CD4-positive, alpha-beta T cell treated with Interferon gamma for 1 hour (primary cell): ENCODE results near the gene NXT1.
A peak's percentile ranks its signal among the peaks of the same experiment; 100 is the strongest.

Experiments used
- DNase-seq: peaks from one replicate; pipeline ENCODE4 v3.0.0-alpha.2; 2020

Gene NXT1

GRCh38 chr20:23361476-23362391 is 11.1 kb downstream of the NXT1 start, which contains the start of gene GZF1:
Gene GZF1, plus strand, starts transcription at chr20:23362182. Its CDS starts 2,202 bp downstream, at chr20:23364384.
- peak; percentile 99 for DNase-seq

GRCh38 chr20:23362392-23363256 is 12.0 kb downstream of the NXT1 start:
- peak; percentile 48 for DNase-seq

- DNase-seq = no peak
Measured at GRCh38 chr20:23363257-23363649, 12.7 kb downstream of the NXT1 start.

- no peak for DNase-seq
Measured at GRCh38 chr20:23365390-23366165, 15.0 kb downstream of the NXT1 start.

GRCh38 chr20:23366384-23366783 is 15.8 kb downstream of the NXT1 start:
- DNase-seq = no peak

GRCh38 chr20:23367770-23368169 is 17.2 kb downstream of the NXT1 start:
- DNase-seq = no peak

- DNase-seq = no peak
Measured at GRCh38 chr20:23368316-23369071, 17.9 kb downstream of the NXT1 start.

- no peak for DNase-seq
Measured at GRCh38 chr20:23369072-23369823, 18.7 kb downstream of the NXT1 start.

- DNase-seq = no peak
Measured at GRCh38 chr20:23370274-23370673, 19.7 kb downstream of the NXT1 start.

- no peak for DNase-seq
Measured at GRCh38 chr20:23370873-23371272, 20.3 kb downstream of the NXT1 start.

GRCh38 chr20:23371496-23371895 is 20.9 kb downstream of the NXT1 start:
- no peak for DNase-seq

GRCh38 chr20:23374441-23374840 is 23.9 kb downstream of the NXT1 start:
- no peak for DNase-seq

GRCh38 chr20:23375827-23376226 is 25.2 kb downstream of the NXT1 start:
- no peak for DNase-seq

- no peak for DNase-seq
Measured at GRCh38 chr20:23379772-23380171, 29.2 kb downstream of the NXT1 start.

- no peak for DNase-seq
Measured at GRCh38 chr20:23381876-23382275, 31.3 kb downstream of the NXT1 start.

GRCh38 chr20:23386304-23387117 is 35.9 kb downstream of the NXT1 start:
- no peak for DNase-seq

GRCh38 chr20:23387118-23387443 is 36.5 kb downstream of the NXT1 start:
- DNase-seq = no peak

GRCh38 chr20:23390091-23390774 is 39.6 kb downstream of the NXT1 start:
- DNase-seq = no peak

- no peak for DNase-seq
Measured at GRCh38 chr20:23391707-23392310, 41.2 kb downstream of the NXT1 start.
